HEK293 (cell line): ENCODE data around the gene BTBD18.
A peak's percentile ranks its signal among the peaks of the same experiment; 100 is the strongest.

Experiments used
- CTCF ChIA-PET: fragments of 350-600 bp; formaldehyde crosslinking; extraction: SDS; loops from one replicate; lab custom pipeline; 2021; ENCODE audit warnings: antibody characterized with exemption; lab: Yijun Ruan, JAX
- POLR2A ChIA-PET: fragments of 300-600 bp; formaldehyde crosslinking; extraction: SDS; loops from one replicate; lab custom pipeline; 2020; ENCODE audit warnings: antibody characterized with exemption, inconsistent platforms; lab: Yijun Ruan, JAX
- H3K27ac ChIP-seq: fragments of 200-500 bp; sonication (Bioruptor generic); 2 replicates; pipeline ENCODE4 v1.5.1; 2014; ENCODE audit warnings: low read depth, low read length, control low read depth, inconsistent platforms; ENCODE audit errors: extremely low read depth
- H3K36me3 ChIP-seq, 2 experiments: fragments of 200-500 bp in 1 of 2; sonication (Bioruptor generic) in 1 of 2; 1 replicate in 1 of 2; 2 replicates in 1 of 2; pipeline ENCODE4 v1.5.1; 2014 to 2017; ENCODE audit warnings: inconsistent platforms in 2 of 2, low read length in 2 of 2; ENCODE audit not compliant: control insufficient read depth in 2 of 2, insufficient read depth in 1 of 2
- H3K4me1 ChIP-seq: fragments of 200-500 bp; sonication (Bioruptor generic); 2 replicates; pipeline ENCODE4 v1.5.1; 2014; ENCODE audit warnings: mild to moderate bottlenecking, low read length, inconsistent platforms; ENCODE audit not compliant: control insufficient read depth, insufficient read depth
- H3K4me3 ChIP-seq: 2 replicates; pipeline ENCODE4 v1.5.1; 2011; ENCODE audit warnings: low read depth, mild to moderate bottlenecking, control low read depth, low read length, moderate library complexity
- H3K9me3 ChIP-seq: fragments of 200-500 bp; sonication (Bioruptor generic); 2 replicates; pipeline ENCODE4 v1.5.1; 2014; ENCODE audit warnings: low read depth, low read length, inconsistent platforms; ENCODE audit not compliant: control insufficient read depth, insufficient read depth
- ATF2 ChIP-seq: fragments of 450-650 bp; formaldehyde crosslinking; IDR thresholded peaks from 2 replicates; pipeline ENCODE4 v1.5.1; 2016; ENCODE audit warnings: missing biosample characterization, missing genetic modification characterization, low read depth
- KLF10 ChIP-seq: fragments of 450-650 bp; IDR thresholded peaks from 2 replicates; pipeline ENCODE4 v1.5.1; 2018; ENCODE audit warnings: missing biosample characterization, mild to moderate bottlenecking, missing genetic modification characterization
- KLF7 ChIP-seq: fragments of 450-650 bp; formaldehyde crosslinking; IDR thresholded peaks from 2 replicates; pipeline ENCODE4 v1.5.1; 2016; ENCODE audit warnings: missing biosample characterization, missing genetic modification characterization, borderline replicate concordance
- SCRT2 ChIP-seq: fragments of 450-650 bp; formaldehyde crosslinking; IDR thresholded peaks from 2 replicates; pipeline ENCODE4 v1.5.1; 2016; ENCODE audit warnings: missing biosample characterization, missing genetic modification characterization
- SP2 ChIP-seq: fragments of 450-650 bp; formaldehyde crosslinking; IDR thresholded peaks from 2 replicates; pipeline ENCODE4 v1.5.1; 2016; ENCODE audit warnings: missing biosample characterization, missing genetic modification characterization
- ZBTB7A ChIP-seq: fragments of 450-650 bp; formaldehyde crosslinking; IDR thresholded peaks from 2 replicates; pipeline ENCODE4 v1.5.1; 2016; ENCODE audit warnings: low read depth, missing biosample characterization, missing genetic modification characterization
- ZNF155 ChIP-seq: fragments of 450-650 bp; formaldehyde crosslinking; IDR thresholded peaks from 2 replicates; pipeline ENCODE4 v1.5.1; 2016; ENCODE audit warnings: missing biosample characterization, missing genetic modification characterization
- ZNF175 ChIP-seq: fragments of 450-650 bp; formaldehyde crosslinking; IDR thresholded peaks from 2 replicates; pipeline ENCODE4 v1.5.1; 2016; ENCODE audit warnings: missing biosample characterization, missing genetic modification characterization
- ZNF18 ChIP-seq: fragments of 450-650 bp; formaldehyde crosslinking; IDR thresholded peaks from 2 replicates; pipeline ENCODE4 v1.5.1; 2016; ENCODE audit warnings: missing biosample characterization, missing genetic modification characterization
- ZNF221 ChIP-seq: fragments of 450-650 bp; formaldehyde crosslinking; IDR thresholded peaks from 2 replicates; pipeline ENCODE4 v1.5.1; 2017; ENCODE audit warnings: missing biosample characterization, missing genetic modification characterization, borderline replicate concordance
- ZNF239 ChIP-seq: fragments of 450-650 bp; formaldehyde crosslinking; IDR thresholded peaks from 2 replicates; pipeline ENCODE4 v1.5.1; 2016; ENCODE audit warnings: missing biosample characterization, missing genetic modification characterization
- ZNF280D ChIP-seq: fragments of 450-650 bp; formaldehyde crosslinking; IDR thresholded peaks from 2 replicates; pipeline ENCODE4 v1.5.1; 2016; ENCODE audit warnings: missing biosample characterization, missing genetic modification characterization
- ZNF341 ChIP-seq: fragments of 450-650 bp; formaldehyde crosslinking; IDR thresholded peaks from 2 replicates; pipeline ENCODE4; 2016; ENCODE audit warnings: low read depth, missing biosample characterization, missing genetic modification characterization
- ZNF394 ChIP-seq: fragments of 450-650 bp; formaldehyde crosslinking; IDR thresholded peaks from 2 replicates; pipeline ENCODE4 v1.5.1; 2016; ENCODE audit warnings: missing biosample characterization, missing genetic modification characterization, mild to moderate bottlenecking, moderate library complexity, borderline replicate concordance
- ZNF433 ChIP-seq: fragments of 450-650 bp; formaldehyde crosslinking; IDR thresholded peaks from 2 replicates; pipeline ENCODE4 v1.5.1; 2016; ENCODE audit warnings: missing biosample characterization, missing genetic modification characterization, low read depth
- ZNF48 ChIP-seq: fragments of 450-650 bp; formaldehyde crosslinking; IDR thresholded peaks from 2 replicates; pipeline ENCODE4 v1.5.1; 2016; ENCODE audit warnings: missing biosample characterization, missing genetic modification characterization
- ZNF518A ChIP-seq: fragments of 450-650 bp; formaldehyde crosslinking; conservative IDR thresholded peaks from 2 replicates; pipeline ENCODE4 v1.5.1; 2016; ENCODE audit warnings: low read depth, missing biosample characterization, missing genetic modification characterization
- ZNF529 ChIP-seq: fragments of 450-650 bp; formaldehyde crosslinking; IDR thresholded peaks from 2 replicates; pipeline ENCODE4 v1.5.1; 2017; ENCODE audit warnings: missing genetic modification characterization, missing biosample characterization; ENCODE audit not compliant: insufficient replicate concordance
- ZNF555 ChIP-seq: fragments of 450-650 bp; formaldehyde crosslinking; conservative IDR thresholded peaks from 2 replicates; pipeline ENCODE4 v1.5.1; 2017; ENCODE audit warnings: missing biosample characterization, mild to moderate bottlenecking, missing genetic modification characterization, inconsistent platforms
- ZNF658 ChIP-seq: fragments of 450-650 bp; formaldehyde crosslinking; IDR thresholded peaks from 2 replicates; pipeline ENCODE4; 2016; ENCODE audit warnings: missing biosample characterization, missing genetic modification characterization

The BTBD18 gene

GRCh38 chr11:57779276-57779675 lies 27.7 kb upstream of the BTBD18 start:
- TF ChIP-seq ZNF18 (tag by site-specific recombination) (no peak), ZNF221 (no peak), KLF7 (tag by site-specific recombination) (no peak), ZNF518A (no peak), ZNF658 (tag by site-specific recombination) (no peak), ZNF280D (tag by site-specific recombination) (no peak), ZNF175 (tag by site-specific recombination) (no peak), SCRT2 (tag by site-specific recombination) (no peak), ZNF155 (tag by site-specific recombination) (no peak), ZNF394 (tag by site-specific recombination) (no peak), ZBTB7A (tag by site-specific recombination) (no peak), ZNF239 (tag by site-specific recombination) (no peak), ATF2 (tag by site-specific recombination) (no peak), SP2 (tag by site-specific recombination) (no peak), ZNF529 (tag by site-specific recombination) (no peak), ZNF555 (tag by site-specific recombination) (no peak), KLF10 (tag by site-specific recombination) (no peak), ZNF433 (tag by site-specific recombination) (no peak), ZNF48 (tag by site-specific recombination) (no peak), ZNF341 (tag by site-specific recombination) (no peak)
- peaks cover 12% of the 10 kb centered on the region; the same call in 1 of the 2 replicates for H3K4me1 ChIP-seq
- peak overlapping the region; percentile 42; the same call in 1 of the 2 replicates for H3K27ac ChIP-seq
- ChIA-PET POLR2A (interaction anchor here (0.6 to 2.1 kb wide), 6 partner anchors 17 to 335 kb away, joined by 3 to 50 read pairs (median 10); partner anchors contain the start of genes BTBD18, CTNND1 and SELENOH), CTCF (interaction anchor here (0.6 to 1.4 kb wide), 9 partner anchors 14 to 787 kb away, joined by 3 to 14 read pairs (median 3); partner anchors contain the start of genes BTBD18 and CTNND1)
- H3K9me3 ChIP-seq: no peaks in the 10 kb centered on the region
- no peak overlapping the region for H3K4me3 ChIP-seq
- no peaks in the 10 kb centered on the region for H3K36me3 ChIP-seq
